ENCODE results near the gene RPLP2. TPM values are rescaled to one million over a fixed set of nuclear protein-coding genes. Genes with fewer than 3 reads are reported as not detected.

The RPLP2 gene
- total and polyA plus RNA-seq, 2 experiments from 2014 or later, result 263 to 726 TPM

DNA sequence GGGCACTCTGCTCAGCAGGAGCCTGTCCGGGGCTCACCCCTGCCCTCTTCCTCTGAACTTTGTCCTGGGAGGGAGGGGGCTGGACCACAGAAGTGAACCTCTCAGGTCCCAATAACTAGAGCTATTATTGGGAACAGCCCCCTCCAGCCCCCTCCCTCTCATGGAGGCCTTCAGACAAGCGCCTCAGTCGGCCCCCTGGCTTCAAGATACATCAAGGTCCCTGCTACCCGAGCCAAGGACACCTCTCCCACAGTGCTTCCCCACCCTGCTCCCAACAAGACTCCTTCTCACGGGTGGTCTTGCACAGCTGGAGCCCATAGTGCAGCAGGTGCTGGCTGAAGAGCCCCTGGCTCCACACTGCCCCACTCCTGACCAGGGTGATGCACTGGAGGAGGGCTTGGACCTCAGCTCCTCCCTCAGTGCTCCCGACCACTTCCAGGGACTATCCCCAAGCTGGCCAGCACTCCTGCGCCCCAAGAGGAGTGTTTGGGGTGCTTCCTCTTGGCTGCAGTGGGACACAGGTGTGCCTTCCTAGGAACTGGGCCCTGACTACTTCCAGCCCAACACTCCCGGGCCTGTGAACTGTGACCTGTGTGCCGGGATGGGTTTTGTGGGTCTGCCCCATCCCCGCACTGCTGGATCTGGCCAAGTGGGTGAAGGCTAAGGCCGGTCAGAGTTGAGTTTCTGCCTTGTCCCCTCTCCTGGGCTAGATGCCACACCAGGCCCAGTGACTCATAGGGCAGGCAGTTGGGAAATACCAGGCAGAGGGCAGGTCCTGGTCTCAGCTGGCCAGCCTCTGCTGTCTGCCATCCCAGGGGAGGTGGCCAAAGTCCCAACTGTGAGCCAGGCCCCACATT is 11.1 kb downstream of the RPLP2 start:
- no peaks in the 10 kb centered on the region for H3K9me2 ChIP-seq (ENCODE audit: insufficient read depth)
- H3K79me2 ChIP-seq (ENCODE audit: insufficient read depth), result peaks cover 38% of the 10 kb centered on the region
- H3K4me3 ChIP-seq, result peak overlapping the region; percentile 79
- H2AFZ ChIP-seq, result no peak overlapping the region
- 40 to 53% methylated on average over 11 of the region's 11 CpGs for WGBS, 2 experiments (ENCODE audit: low coverage in 1 of 2, low lambda C conversion rate in 2 of 2, missing lambda C conversion rate in 2 of 2)
- in situ Hi-C loops (cut with MboI), result no loop called here
- DNase-seq, result peak; percentile 89
- TF ChIP-seq EZH2phosphoT487 (IDR thresholded peaks at IDR 0.05; ENCODE audit: insufficient read depth, low read depth) (no peak), EZH2 (IDR thresholded peaks at IDR 0.05; ENCODE audit: insufficient read depth, poor library complexity, severe bottlenecking) (no peak)
- peaks cover 3% of the 10 kb centered on the region; the same call in 1 of the 2 replicates for H3K36me3 ChIP-seq (ENCODE audit: low read depth)
- no peaks in the 10 kb centered on the region for H4K20me1 ChIP-seq (ENCODE audit: insufficient read depth)
- H3K27me3 ChIP-seq (replicated peaks; ENCODE audit: insufficient read depth), result no peaks in the 10 kb centered on the region
- peaks cover 18% of the 10 kb centered on the region for H3K4me1 ChIP-seq (ENCODE audit: insufficient read depth)
- peak overlapping the region; percentile 88 for H3K4me2 ChIP-seq (ENCODE audit: unreplicated experiment)
- H3K9me3 ChIP-seq (ENCODE audit: low read depth), result no peaks in the 10 kb centered on the region
- peak overlapping the region; percentile 77 for H3K27ac ChIP-seq
- peaks cover 3% of the 10 kb centered on the region; the same call in 1 of the 2 replicates for H3F3A ChIP-seq (ENCODE audit: insufficient read depth)
- H3K9ac ChIP-seq, result peak overlapping the region; percentile 92

DNA sequence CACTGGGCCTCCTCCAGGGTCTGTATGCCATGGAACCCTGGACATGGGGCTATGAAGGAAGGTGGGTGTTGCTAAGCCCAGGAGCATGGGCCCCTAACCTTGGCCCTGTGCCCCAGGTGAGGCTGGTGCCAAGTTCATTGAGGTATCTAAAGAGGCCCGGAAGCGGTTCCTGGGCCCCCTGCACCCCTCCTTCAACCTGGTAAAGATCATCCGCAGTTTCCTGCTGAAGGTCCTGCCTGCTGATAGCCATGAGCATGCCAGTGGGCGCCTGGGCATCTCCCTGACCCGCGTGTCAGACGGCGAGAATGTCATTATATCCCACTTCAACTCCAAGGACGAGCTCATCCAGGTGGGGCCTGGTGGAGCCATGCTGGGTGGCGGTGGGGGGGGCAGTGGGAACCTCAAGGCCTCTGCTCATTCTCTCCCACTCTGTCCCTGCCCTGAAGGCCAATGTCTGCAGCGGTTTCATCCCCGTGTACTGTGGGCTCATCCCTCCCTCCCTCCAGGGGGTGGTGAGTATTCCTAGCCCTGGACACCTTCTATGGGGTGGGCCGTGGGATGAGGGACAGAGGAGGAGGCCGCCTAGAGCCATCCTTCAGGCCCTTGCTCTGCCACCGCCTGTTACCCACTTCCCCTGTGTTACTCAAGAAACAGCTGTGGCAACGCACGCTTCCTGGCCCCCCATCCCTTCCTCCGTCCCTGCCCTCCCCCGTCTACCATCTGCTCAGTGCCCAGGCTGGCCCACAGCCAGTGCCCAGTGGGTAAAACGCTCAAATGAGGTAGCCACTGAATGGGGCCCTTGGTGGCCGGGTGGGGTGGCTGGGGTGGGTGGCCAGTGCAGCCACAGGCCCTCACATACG is 12.0 kb downstream of the RPLP2 start:
- H3K27me3 ChIP-seq (replicated peaks; ENCODE audit: insufficient read depth), result peaks cover 3% of the 10 kb centered on the region; the same call in 1 of the 2 replicates
- no peaks in the 10 kb centered on the region for H3K9me3 ChIP-seq (ENCODE audit: low read depth)
- peak overlapping the region; percentile 79 for H3K4me3 ChIP-seq
- no peaks in the 10 kb centered on the region for H4K20me1 ChIP-seq (ENCODE audit: insufficient read depth)
- peaks cover 18% of the 10 kb centered on the region for H3K4me1 ChIP-seq (ENCODE audit: insufficient read depth)
- no peak for DNase-seq
- peaks cover 3% of the 10 kb centered on the region; the same call in 1 of the 2 replicates for H3K36me3 ChIP-seq (ENCODE audit: low read depth)
- H3F3A ChIP-seq (ENCODE audit: insufficient read depth), result peaks cover 3% of the 10 kb centered on the region; the same call in 1 of the 2 replicates
- TF ChIP-seq EZH2phosphoT487 (IDR thresholded peaks at IDR 0.05; ENCODE audit: insufficient read depth, low read depth), result no peak
- no peak for TF ChIP-seq EZH2 (IDR thresholded peaks at IDR 0.05; ENCODE audit: insufficient read depth, poor library complexity, severe bottlenecking)
- in situ Hi-C loops (cut with MboI), result no loop called here
- WGBS, 2 experiments (ENCODE audit: low coverage in 1 of 2, low lambda C conversion rate in 2 of 2, missing lambda C conversion rate in 2 of 2), result 84 to 88% methylated on average over 18 to 22 of the region's 22 CpGs
- no peaks in the 10 kb centered on the region for H3K9me2 ChIP-seq (ENCODE audit: insufficient read depth)
- peaks cover 38% of the 10 kb centered on the region for H3K79me2 ChIP-seq (ENCODE audit: insufficient read depth)
- H3K9ac ChIP-seq, result peak overlapping the region; percentile 92; the same call in 1 of the 2 replicates
- peak overlapping the region; percentile 77 for H3K27ac ChIP-seq
- H3K4me2 ChIP-seq (ENCODE audit: unreplicated experiment), result peak overlapping the region; percentile 88
- no peak overlapping the region for H2AFZ ChIP-seq

DNA sequence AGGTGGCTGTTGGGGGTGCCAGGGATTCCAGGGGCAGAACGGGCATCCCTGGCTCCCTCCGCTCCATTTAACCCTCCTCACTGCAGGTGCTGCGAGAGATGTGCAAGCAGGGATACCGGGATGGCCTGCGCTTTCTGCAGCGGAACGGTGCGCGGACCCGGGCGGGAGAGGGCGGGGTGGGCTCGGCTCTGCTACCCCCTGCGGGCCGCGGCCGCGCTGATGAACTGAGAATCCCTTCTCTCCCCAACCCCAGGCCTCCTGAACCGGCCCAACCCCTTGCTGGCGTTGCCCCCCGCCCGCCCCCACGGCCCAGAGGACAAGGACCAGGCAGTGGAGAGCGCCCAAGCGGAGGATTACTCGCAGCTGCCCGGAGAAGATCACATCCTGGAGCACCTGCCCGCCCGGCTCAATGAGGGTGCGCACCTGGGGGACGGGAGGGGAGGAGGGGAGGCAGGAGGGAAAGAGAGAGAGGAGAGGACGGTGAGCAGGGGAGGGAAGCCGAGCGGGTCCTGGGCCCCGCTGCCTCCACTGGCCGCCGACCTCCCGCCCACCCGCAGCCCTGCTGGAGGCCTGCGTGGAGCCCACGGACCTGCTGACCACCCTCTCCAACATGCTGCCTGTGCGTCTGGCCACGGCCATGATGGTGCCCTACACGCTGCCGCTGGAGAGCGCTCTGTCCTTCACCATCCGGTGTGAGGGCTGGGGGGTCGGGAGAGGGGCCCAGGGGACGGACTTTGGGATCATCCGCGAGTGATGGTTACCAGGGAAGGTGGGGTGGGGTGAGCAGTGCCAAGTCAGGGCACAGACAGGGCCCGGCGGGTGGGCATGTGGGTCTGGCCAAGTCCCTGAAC is 13.9 kb downstream of the RPLP2 start:
- DNase-seq, result no peak
- H3K9me2 ChIP-seq (ENCODE audit: insufficient read depth), result no peaks in the 10 kb centered on the region
- in situ Hi-C loops (cut with MboI), result no loop called here
- peaks cover 14% of the 10 kb centered on the region for H3K4me1 ChIP-seq (ENCODE audit: insufficient read depth)
- H3K27ac ChIP-seq, result no peak overlapping the region
- TF ChIP-seq EZH2 (IDR thresholded peaks at IDR 0.05; ENCODE audit: insufficient read depth, poor library complexity, severe bottlenecking) (no peak), EZH2phosphoT487 (IDR thresholded peaks at IDR 0.05; ENCODE audit: insufficient read depth, low read depth) (no peak)
- no peaks in the 10 kb centered on the region for H4K20me1 ChIP-seq (ENCODE audit: insufficient read depth)
- H3K9me3 ChIP-seq (ENCODE audit: low read depth), result no peaks in the 10 kb centered on the region
- no peak overlapping the region for H2AFZ ChIP-seq
- no peak overlapping the region for H3K9ac ChIP-seq
- peaks cover 7% of the 10 kb centered on the region; the same call in 1 of the 2 replicates for H3K27me3 ChIP-seq (replicated peaks; ENCODE audit: insufficient read depth)
- peaks cover 38% of the 10 kb centered on the region for H3K79me2 ChIP-seq (ENCODE audit: insufficient read depth)
- WGBS, 2 experiments (ENCODE audit: low coverage in 1 of 2, low lambda C conversion rate in 2 of 2, missing lambda C conversion rate in 2 of 2), result 86 to 89% methylated on average over 9 to 51 of the region's 53 CpGs
- H3K4me2 ChIP-seq (ENCODE audit: unreplicated experiment), result no peak overlapping the region
- no peaks in the 10 kb centered on the region for H3F3A ChIP-seq (ENCODE audit: insufficient read depth)
- H3K36me3 ChIP-seq (ENCODE audit: low read depth), result peaks cover 3% of the 10 kb centered on the region; the same call in 1 of the 2 replicates
- no peak overlapping the region for H3K4me3 ChIP-seq

Measured in GM23248 (cell line).